Panc1 (cell line): ENCODE data around the gene SUZ12. TPM values are rescaled to one million over a fixed set of nuclear protein-coding genes. Genes with fewer than 3 reads are reported as not detected.

Source experiments
- ATAC-seq: fragments of 200-7000 bp; cut with Tn5 transposase; 2 replicates; pipeline ENCODE4 v1.9.1; 2020; ENCODE audit warnings: mild to moderate bottlenecking, moderate library complexity
- BruUV-seq: library from RNA; stranded (reverse); fragments of 400-500 nt; replicated peaks from 2 replicates; lab custom pipeline; 2021; lab: Mats Ljungman, UMichigan
- CTCF ChIA-PET: fragments of 300-600 bp; sonication (Branson Sonifier 250); formaldehyde crosslinking; loops from one replicate; lab custom pipeline; 2022; ENCODE audit warnings: antibody characterized with exemption; lab: Charles Lee
- POLR2A ChIA-PET: fragments of 300-600 bp; sonication (Branson Sonifier 250); formaldehyde crosslinking; loops from one replicate; lab custom pipeline; 2022; ENCODE audit warnings: antibody characterized with exemption; lab: Charles Lee
- DNase-seq: peaks from one replicate; pipeline ENCODE4 v3.0.0-alpha.2; 2010; ENCODE audit warnings: low read depth, low spot score
- H3K27ac ChIP-seq: 2 replicates; pipeline ENCODE4 v1.5.1; 2011; ENCODE audit warnings: mild to moderate bottlenecking, low read length, inconsistent platforms
- H3K27me3 ChIP-seq: fragments of 200-500 bp; sonication (Bioruptor generic); 2 replicates; pipeline ENCODE4 v1.6.0; 2014; ENCODE audit warnings: low read length, inconsistent platforms; ENCODE audit not compliant: control insufficient read depth, insufficient read depth
- H3K36me3 ChIP-seq: fragments of 200-500 bp; sonication (Bioruptor generic); 2 replicates; pipeline ENCODE4 v1.5.1; 2014; ENCODE audit warnings: inconsistent platforms, mild to moderate bottlenecking, low read length, moderate library complexity; ENCODE audit not compliant: control insufficient read depth, insufficient read depth
- H3K4me1 ChIP-seq: 2 replicates; pipeline ENCODE4 v1.5.1; 2011; ENCODE audit warnings: inconsistent platforms, mild to moderate bottlenecking, low read length, moderate library complexity; ENCODE audit not compliant: control insufficient read depth, insufficient read depth
- H3K4me3 ChIP-seq, 2 experiments: 2 replicates each; pipeline ENCODE4 v1.5.1; 2011 to 2012; ENCODE audit warnings: low read depth in 2 of 2, low read length in 2 of 2, mild to moderate bottlenecking in 2 of 2, inconsistent platforms in 1 of 2, moderate library complexity in 1 of 2
- H3K9me3 ChIP-seq: fragments of 200-500 bp; sonication (Bioruptor generic); 2 replicates; pipeline ENCODE4 v1.5.1; 2014; ENCODE audit warnings: low read depth, mild to moderate bottlenecking, inconsistent platforms, low read length, moderate library complexity; ENCODE audit not compliant: control insufficient read depth, insufficient read depth
- POLR2AphosphoS5 ChIP-seq: IDR thresholded peaks from 2 replicates; pipeline ENCODE4 v1.6.1; 2012; ENCODE audit warnings: mild to moderate bottlenecking, low read depth, low read length, moderate library complexity
- SIN3A ChIP-seq: IDR thresholded peaks from 2 replicates; pipeline ENCODE4 v1.6.1; 2012; ENCODE audit warnings: low read depth, mild to moderate bottlenecking, low read length, moderate library complexity, borderline replicate concordance; ENCODE audit not compliant: insufficient read depth
- TCF7L2 ChIP-seq: IDR thresholded peaks from 2 replicates; pipeline ENCODE4 v1.6.1; 2011; ENCODE audit warnings: mild to moderate bottlenecking, low read depth, low read length, inconsistent platforms
- in situ Hi-C: cut with HindIII; loops from 2 replicates; pipeline ENCODE4 v1.10.0; 2016; ENCODE audit warnings: low sequenced_read_pairs, low pct_unique_long_range_greater_than_20kb
- intact Hi-C: fragments of 100-400 bp; cut with micrococcal nuclease; formaldehyde crosslinking; loops from one replicate; pipeline ENCODE4 v1.10.0; 2022; ENCODE audit not compliant: unreplicated experiment
- total RNA-seq: library from RNA; stranded (reverse); gene quantifications from one replicate; pipeline ENCODE4 v1.2.1, GENCODE V29; 2021; ENCODE audit not compliant: unreplicated experiment
- TF ChIP-seq, protein P1 (sequence below), 2 experiments: IDR thresholded peaks; 2 replicates each; pipeline ENCODE4 v1.6.1; 2011 to 2012; ENCODE audit warnings: low read depth in 2 of 2, control low read depth in 1 of 2, low read length in 1 of 2, mild to moderate bottlenecking in 1 of 2, moderate library complexity in 1 of 2; ENCODE audit not compliant: insufficient read depth in 1 of 2
- TF ChIP-seq, protein P2 (sequence below): fragments of 450-650 bp; IDR thresholded peaks from 2 replicates; pipeline ENCODE4 v1.5.1; 2017; ENCODE audit warnings: mild to moderate bottlenecking

The SUZ12 gene
- total RNA-seq, 1 experiment from 2014 or later: 68.3 TPM

DNA sequence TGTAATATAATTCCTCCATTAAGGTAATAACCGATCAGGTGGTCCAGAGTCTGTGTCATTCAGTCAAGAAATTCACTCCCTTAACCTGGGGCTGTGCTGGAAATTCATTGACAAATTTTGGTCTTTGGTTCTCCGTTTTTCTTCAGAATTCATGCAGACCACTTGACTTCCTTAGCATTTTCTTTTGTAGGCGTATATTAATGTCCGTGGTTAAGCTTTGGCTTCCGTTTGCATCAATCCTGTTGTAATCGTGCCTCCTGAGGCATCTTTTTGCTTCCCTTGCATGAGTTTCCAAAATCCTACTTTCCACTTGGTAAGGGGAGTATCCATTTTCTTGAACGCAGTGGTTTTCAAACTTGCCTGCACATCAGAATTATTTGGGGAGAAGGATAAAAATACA lies 79.4 kb downstream of the SUZ12 start:
- no TSS peak for BruUV-seq
- CTCF ChIA-PET: no interaction called here
- POLR2A ChIA-PET: no interaction called here
- H3K36me3 ChIP-seq: no peaks in the 10 kb centered on the region
- peaks cover 10% of the 10 kb centered on the region; the same call in 1 of the 2 replicates for H3K4me1 ChIP-seq
- ATAC-seq (no peak), DNase-seq (no peak)
- H3K27ac ChIP-seq: no peak overlapping the region
- H3K27me3 ChIP-seq: no peaks in the 10 kb centered on the region
- TF ChIP-seq, protein P1, sequence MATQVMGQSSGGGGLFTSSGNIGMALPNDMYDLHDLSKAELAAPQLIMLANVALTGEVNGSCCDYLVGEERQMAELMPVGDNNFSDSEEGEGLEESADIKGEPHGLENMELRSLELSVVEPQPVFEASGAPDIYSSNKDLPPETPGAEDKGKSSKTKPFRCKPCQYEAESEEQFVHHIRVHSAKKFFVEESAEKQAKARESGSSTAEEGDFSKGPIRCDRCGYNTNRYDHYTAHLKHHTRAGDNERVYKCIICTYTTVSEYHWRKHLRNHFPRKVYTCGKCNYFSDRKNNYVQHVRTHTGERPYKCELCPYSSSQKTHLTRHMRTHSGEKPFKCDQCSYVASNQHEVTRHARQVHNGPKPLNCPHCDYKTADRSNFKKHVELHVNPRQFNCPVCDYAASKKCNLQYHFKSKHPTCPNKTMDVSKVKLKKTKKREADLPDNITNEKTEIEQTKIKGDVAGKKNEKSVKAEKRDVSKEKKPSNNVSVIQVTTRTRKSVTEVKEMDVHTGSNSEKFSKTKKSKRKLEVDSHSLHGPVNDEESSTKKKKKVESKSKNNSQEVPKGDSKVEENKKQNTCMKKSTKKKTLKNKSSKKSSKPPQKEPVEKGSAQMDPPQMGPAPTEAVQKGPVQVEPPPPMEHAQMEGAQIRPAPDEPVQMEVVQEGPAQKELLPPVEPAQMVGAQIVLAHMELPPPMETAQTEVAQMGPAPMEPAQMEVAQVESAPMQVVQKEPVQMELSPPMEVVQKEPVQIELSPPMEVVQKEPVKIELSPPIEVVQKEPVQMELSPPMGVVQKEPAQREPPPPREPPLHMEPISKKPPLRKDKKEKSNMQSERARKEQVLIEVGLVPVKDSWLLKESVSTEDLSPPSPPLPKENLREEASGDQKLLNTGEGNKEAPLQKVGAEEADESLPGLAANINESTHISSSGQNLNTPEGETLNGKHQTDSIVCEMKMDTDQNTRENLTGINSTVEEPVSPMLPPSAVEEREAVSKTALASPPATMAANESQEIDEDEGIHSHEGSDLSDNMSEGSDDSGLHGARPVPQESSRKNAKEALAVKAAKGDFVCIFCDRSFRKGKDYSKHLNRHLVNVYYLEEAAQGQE (IDR thresholded peaks at IDR 0.05; ENCODE audit: insufficient read depth in 1 of 2, low read depth in 2 of 2, low read length in 1 of 2): no peak
- no peak for TF ChIP-seq SIN3A
- intact Hi-C loops (no loop called here), in situ Hi-C loops (no loop called here)
- no peak overlapping the region for H3K4me3 ChIP-seq
- no peaks in the 10 kb centered on the region for H3K9me3 ChIP-seq

DNA sequence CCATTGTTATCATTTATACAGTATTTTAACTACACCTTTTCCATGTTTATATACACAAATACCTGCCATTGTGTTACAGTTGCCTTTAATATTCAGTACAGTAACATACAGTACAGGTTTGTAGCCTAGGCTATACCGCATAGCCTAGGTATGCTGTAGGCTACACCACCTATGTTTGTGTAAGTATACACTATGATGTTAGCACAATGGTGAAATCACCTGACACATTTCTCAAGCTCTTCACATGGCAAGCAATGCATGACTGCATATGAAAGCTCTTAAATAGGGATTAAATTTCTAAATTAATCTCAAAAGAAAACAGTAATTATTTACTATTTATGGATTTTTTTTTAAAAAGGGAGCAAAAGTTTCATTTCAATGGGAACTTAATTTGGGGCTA lies 82.4 kb downstream of the SUZ12 start:
- DNase-seq (no peak), ATAC-seq (no peak)
- POLR2A ChIA-PET: no interaction called here
- in situ Hi-C loops (no loop called here), intact Hi-C loops (no loop called here)
- no peaks in the 10 kb centered on the region for H3K9me3 ChIP-seq
- BruUV-seq: no TSS peak
- CTCF ChIA-PET: no interaction called here
- no peaks in the 10 kb centered on the region for H3K27me3 ChIP-seq
- no peak overlapping the region for H3K27ac ChIP-seq
- H3K4me1 ChIP-seq: peaks cover 10% of the 10 kb centered on the region; the same call in 1 of the 2 replicates
- TF ChIP-seq, protein P2, sequence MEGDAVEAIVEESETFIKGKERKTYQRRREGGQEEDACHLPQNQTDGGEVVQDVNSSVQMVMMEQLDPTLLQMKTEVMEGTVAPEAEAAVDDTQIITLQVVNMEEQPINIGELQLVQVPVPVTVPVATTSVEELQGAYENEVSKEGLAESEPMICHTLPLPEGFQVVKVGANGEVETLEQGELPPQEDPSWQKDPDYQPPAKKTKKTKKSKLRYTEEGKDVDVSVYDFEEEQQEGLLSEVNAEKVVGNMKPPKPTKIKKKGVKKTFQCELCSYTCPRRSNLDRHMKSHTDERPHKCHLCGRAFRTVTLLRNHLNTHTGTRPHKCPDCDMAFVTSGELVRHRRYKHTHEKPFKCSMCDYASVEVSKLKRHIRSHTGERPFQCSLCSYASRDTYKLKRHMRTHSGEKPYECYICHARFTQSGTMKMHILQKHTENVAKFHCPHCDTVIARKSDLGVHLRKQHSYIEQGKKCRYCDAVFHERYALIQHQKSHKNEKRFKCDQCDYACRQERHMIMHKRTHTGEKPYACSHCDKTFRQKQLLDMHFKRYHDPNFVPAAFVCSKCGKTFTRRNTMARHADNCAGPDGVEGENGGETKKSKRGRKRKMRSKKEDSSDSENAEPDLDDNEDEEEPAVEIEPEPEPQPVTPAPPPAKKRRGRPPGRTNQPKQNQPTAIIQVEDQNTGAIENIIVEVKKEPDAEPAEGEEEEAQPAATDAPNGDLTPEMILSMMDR: no peak
- TF ChIP-seq, protein P1 (IDR thresholded peaks at IDR 0.05; ENCODE audit: insufficient read depth in 1 of 2, low read depth in 2 of 2, low read length in 1 of 2): no peak
- TF ChIP-seq TCF7L2 (no peak), POLR2AphosphoS5 (no peak), SIN3A (no peak)
- no peak overlapping the region for H3K4me3 ChIP-seq
- no peaks in the 10 kb centered on the region for H3K36me3 ChIP-seq
